ENCODE results near the gene IKZF2. TPM values are rescaled to one million over a fixed set of nuclear protein-coding genes. Genes with fewer than 3 reads are reported as not detected.

IKZF2 gene
- polyA plus RNA-seq, 1 donor (not counting 4 experiments of a cell fraction or from before 2014, with no cell fraction given) = 8.2 TPM

- dilution Hi-C loops (cut with MboI; ENCODE audit: extremely low pct_ligation_motif_present, low sequenced_read_pairs) = no loop called here
- no peak overlapping the region for H3K4me3 ChIP-seq (ENCODE audit: control insufficient read depth in 2 of 3, extremely low read depth in 1 of 3, insufficient read depth in 2 of 3, low read depth in 1 of 3, low read length in 3 of 3)
- no peaks in the 10 kb centered on the region for H4K20me1 ChIP-seq (ENCODE audit: control insufficient read depth, extremely low read depth, insufficient read depth, low read length)
- FAIRE-seq = no peak
- TF ChIP-seq CTCF (optimal IDR thresholded peaks at IDR 0.05 in 1 of 3, IDR thresholded peaks at IDR 0.05 in 1 of 3, conservative IDR thresholded peaks at IDR 0.05 in 1 of 3; ENCODE audit: extremely low read depth in 1 of 3, insufficient read depth in 2 of 3, low read length in 3 of 3) (no peak), EZH2 (IDR thresholded peaks at IDR 0.05; ENCODE audit: low read length) (no peak)
- H3K36me3 ChIP-seq (ENCODE audit: control insufficient read depth in 2 of 2, extremely low read depth in 1 of 2, insufficient read depth in 2 of 2, low read length in 2 of 2) = no peaks in the 10 kb centered on the region
- no peaks in the 10 kb centered on the region for H3K27me3 ChIP-seq (ENCODE audit: control insufficient read depth, extremely low read depth, insufficient read depth, low read length)
- H3K9ac ChIP-seq (ENCODE audit: control insufficient read depth, extremely low read depth, insufficient read depth, low read length) = no peak overlapping the region
- no peak overlapping the region for H3K27ac ChIP-seq (ENCODE audit: control insufficient read depth, insufficient read depth, low read length)
- no peak overlapping the region for H2AFZ ChIP-seq (ENCODE audit: control insufficient read depth, low read length)
- no peaks in the 10 kb centered on the region for H3K4me1 ChIP-seq (ENCODE audit: control insufficient read depth, extremely low read depth, insufficient read depth, low read length)
- no peaks in the 10 kb centered on the region for H3K79me2 ChIP-seq (ENCODE audit: control insufficient read depth, insufficient read depth, low read length)
- H3K9me3 ChIP-seq (ENCODE audit: control insufficient read depth, low read depth, low read length) = no peaks in the 10 kb centered on the region
- no peak overlapping the region for H3K4me2 ChIP-seq (ENCODE audit: control insufficient read depth, extremely low read depth, insufficient read depth, low read depth, low read length)
- DNase-seq (ENCODE audit: low read depth, low spot score) = no peak
- H3K9me1 ChIP-seq (ENCODE audit: control insufficient read depth, extremely low read depth, insufficient read depth, low read length) = no peaks in the 10 kb centered on the region
Observed at GRCh38 chr2:213091765-213092164, 59.6 kb downstream of the IKZF2 start.

DNA sequence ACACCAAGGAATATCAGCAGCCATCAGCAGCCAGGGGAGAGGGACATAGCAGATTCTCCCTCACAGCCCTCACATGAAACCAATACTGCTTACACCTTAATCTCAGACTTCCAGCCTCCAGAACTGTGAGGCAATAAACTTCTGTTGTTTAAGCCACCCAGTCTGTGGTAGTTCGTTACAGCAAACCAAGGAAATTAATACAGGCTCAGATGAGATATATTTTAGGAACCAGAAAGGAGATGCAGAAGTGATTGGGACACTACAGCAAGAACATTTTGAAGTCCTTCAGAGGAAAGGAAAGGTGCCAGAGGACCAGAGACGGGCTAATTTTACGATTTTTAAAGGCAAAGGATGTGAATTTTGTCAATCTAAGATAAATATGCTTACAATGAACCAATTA lies 60.6 kb downstream of the IKZF2 start:
- Histone ChIP-seq H3K9me3 (ENCODE audit: control insufficient read depth, low read depth, low read length) (no peaks in the 10 kb centered on the region), H3K9me1 (ENCODE audit: control insufficient read depth, extremely low read depth, insufficient read depth, low read length) (no peaks in the 10 kb centered on the region), H2AFZ (ENCODE audit: control insufficient read depth, low read length) (no peak overlapping the region), H3K9ac (ENCODE audit: control insufficient read depth, extremely low read depth, insufficient read depth, low read length) (no peak overlapping the region), H3K4me2 (ENCODE audit: control insufficient read depth, extremely low read depth, insufficient read depth, low read depth, low read length) (no peak overlapping the region), H3K4me3 (ENCODE audit: control insufficient read depth in 2 of 3, extremely low read depth in 1 of 3, insufficient read depth in 2 of 3, low read depth in 1 of 3, low read length in 3 of 3) (no peak overlapping the region), H3K79me2 (ENCODE audit: control insufficient read depth, insufficient read depth, low read length) (no peaks in the 10 kb centered on the region), H4K20me1 (ENCODE audit: control insufficient read depth, extremely low read depth, insufficient read depth, low read length) (no peaks in the 10 kb centered on the region), H3K27ac (ENCODE audit: control insufficient read depth, insufficient read depth, low read length) (no peak overlapping the region), H3K27me3 (ENCODE audit: control insufficient read depth, extremely low read depth, insufficient read depth, low read length) (no peaks in the 10 kb centered on the region), H3K36me3 (ENCODE audit: control insufficient read depth in 2 of 2, extremely low read depth in 1 of 2, insufficient read depth in 2 of 2, low read length in 2 of 2) (no peaks in the 10 kb centered on the region), H3K4me1 (ENCODE audit: control insufficient read depth, extremely low read depth, insufficient read depth, low read length) (no peaks in the 10 kb centered on the region)
- dilution Hi-C loops (cut with MboI; ENCODE audit: extremely low pct_ligation_motif_present, low sequenced_read_pairs) = no loop called here
- FAIRE-seq (no peak), DNase-seq (ENCODE audit: low read depth, low spot score) (no peak)
- TF ChIP-seq EZH2 (IDR thresholded peaks at IDR 0.05; ENCODE audit: low read length) (no peak), CTCF (optimal IDR thresholded peaks at IDR 0.05 in 1 of 3, IDR thresholded peaks at IDR 0.05 in 1 of 3, conservative IDR thresholded peaks at IDR 0.05 in 1 of 3; ENCODE audit: extremely low read depth in 1 of 3, insufficient read depth in 2 of 3, low read length in 3 of 3) (no peak)

Data from keratinocyte (primary cell).